ENCODE results near the gene GJC2.

- TF ChIP-seq POLR2A (IDR thresholded peaks at IDR 0.05) (no peak), CTCF (IDR thresholded peaks at IDR 0.05) (no peak)
These were observed 5.3 kb upstream of the GJC2 start for GRCh38 chr1:228144193-228144992.
